ENCODE results near the gene COL28A1. TPM values are rescaled to one million over a fixed set of nuclear protein-coding genes. Genes with fewer than 3 reads are reported as not detected.
"Not testable (repeated sequence)": the region's sequence is repeated elsewhere in the genome, so short reads cannot be mapped to it uniquely, and the experiment has no call there.

The COL28A1 gene
- total and polyA plus RNA-seq, 2 experiments from 2014 or later: 0.31 to 0.70 TPM

- Mint-ChIP-seq H3K4me3 (no peak overlapping the region), H3K36me3 (ENCODE audit: low read depth) (peaks cover 11% of the 10 kb centered on the region), H3K9me3 (peaks cover 18% of the 10 kb centered on the region; the same call in 2 of the 3 replicates), H3K27ac (no peak overlapping the region), H3K4me1 (no peaks in the 10 kb centered on the region), H3K27me3 (ENCODE audit: insufficient read depth, low read depth, poor library complexity) (no peaks in the 10 kb centered on the region)
- H3K79me2 ChIP-seq (replicated peaks; ENCODE audit: insufficient read depth): no peaks in the 10 kb centered on the region
- DNase-seq (ENCODE audit: low spot score): no peak
- no peak overlapping the region for H3K4me2 ChIP-seq
- no peak for ATAC-seq
- H3K4me1 ChIP-seq (ENCODE audit: insufficient read depth): no peaks in the 10 kb centered on the region
- no peak overlapping the region for H3K4me3 ChIP-seq
- H3K27ac ChIP-seq (ENCODE audit: low read depth): no peak overlapping the region
- no peak overlapping the region; the same call in 1 of the 2 replicates for H2AFZ ChIP-seq
- no peaks in the 10 kb centered on the region for H3K9me2 ChIP-seq (ENCODE audit: insufficient read depth)
- no peaks in the 10 kb centered on the region for H3K27me3 ChIP-seq (ENCODE audit: insufficient read depth)
- no peaks in the 10 kb centered on the region for H3F3A ChIP-seq (replicated peaks; ENCODE audit: low read depth)
- H4K20me1 ChIP-seq (replicated peaks; ENCODE audit: insufficient read depth): no peaks in the 10 kb centered on the region
- no peaks in the 10 kb centered on the region for H3K36me3 ChIP-seq (ENCODE audit: insufficient read depth)
- TF ChIP-seq CREB1 (CRISPR knock-in tag; IDR thresholded peaks at IDR 0.05; ENCODE audit: low read depth) (no peak), ZNF331 (CRISPR knock-in tag; IDR thresholded peaks at IDR 0.05; ENCODE audit: low read depth) (no peak), JUNB (IDR thresholded peaks at IDR 0.05; ENCODE audit: unreplicated experiment) (no peak), STAT1 (IDR thresholded peaks at IDR 0.05; ENCODE audit: unreplicated experiment) (no peak), EZH2 (IDR thresholded peaks at IDR 0.05; ENCODE audit: low read depth, unreplicated experiment) (no peak), NANOG (IDR thresholded peaks at IDR 0.05; ENCODE audit: borderline replicate concordance) (no peak), POLR2AphosphoS5 (IDR thresholded peaks at IDR 0.05; ENCODE audit: low read depth) (no peak), REST (IDR thresholded peaks at IDR 0.05; ENCODE audit: unreplicated experiment) (no peak), CTCF (conservative IDR thresholded peaks at IDR 0.05; ENCODE audit: low read depth in 2 of 2) (no peak), ZNF114 (CRISPR knock-in tag; IDR thresholded peaks at IDR 0.05) (no peak)
- TF ChIP-seq, protein P1, sequence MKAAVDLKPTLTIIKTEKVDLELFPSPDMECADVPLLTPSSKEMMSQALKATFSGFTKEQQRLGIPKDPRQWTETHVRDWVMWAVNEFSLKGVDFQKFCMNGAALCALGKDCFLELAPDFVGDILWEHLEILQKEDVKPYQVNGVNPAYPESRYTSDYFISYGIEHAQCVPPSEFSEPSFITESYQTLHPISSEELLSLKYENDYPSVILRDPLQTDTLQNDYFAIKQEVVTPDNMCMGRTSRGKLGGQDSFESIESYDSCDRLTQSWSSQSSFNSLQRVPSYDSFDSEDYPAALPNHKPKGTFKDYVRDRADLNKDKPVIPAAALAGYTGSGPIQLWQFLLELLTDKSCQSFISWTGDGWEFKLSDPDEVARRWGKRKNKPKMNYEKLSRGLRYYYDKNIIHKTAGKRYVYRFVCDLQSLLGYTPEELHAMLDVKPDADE (IDR thresholded peaks at IDR 0.05): no peak
Observed at GRCh38 chr7:7478569-7478968, 57.1 kb downstream of the COL28A1 start.

DNA sequence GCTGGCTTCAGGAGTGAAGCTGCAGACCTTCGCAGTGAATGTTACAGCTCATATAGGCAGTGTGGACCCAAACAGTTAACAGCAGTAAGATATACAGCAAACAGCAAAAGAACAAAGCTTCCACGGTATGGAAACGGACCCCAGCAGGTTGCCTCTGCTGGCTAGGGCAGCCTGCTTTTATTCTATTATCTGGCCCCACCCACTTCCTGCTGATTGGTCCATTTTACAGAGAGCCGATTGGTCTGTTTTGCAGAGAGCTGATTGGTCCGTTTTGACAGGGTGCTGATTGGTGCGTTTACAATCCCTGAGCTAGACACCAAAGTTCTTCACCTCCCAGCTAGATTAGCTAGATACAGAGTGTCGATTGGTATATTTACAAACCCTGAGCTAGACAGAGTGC lies 58.0 kb downstream of the COL28A1 start:
- not testable (repeated sequence) for ATAC-seq; H3K79me2 ChIP-seq (replicated peaks; ENCODE audit: insufficient read depth); H3K9me2 ChIP-seq (ENCODE audit: insufficient read depth); H3K36me3 ChIP-seq (ENCODE audit: insufficient read depth); H3K4me3 ChIP-seq; H3K27ac ChIP-seq (ENCODE audit: low read depth); H4K20me1 ChIP-seq (replicated peaks; ENCODE audit: insufficient read depth); H3F3A ChIP-seq (replicated peaks; ENCODE audit: low read depth); H3K36me3 Mint-ChIP-seq (ENCODE audit: low read depth); H3K4me1 Mint-ChIP-seq; DNase-seq (ENCODE audit: low spot score); H3K27me3 ChIP-seq (ENCODE audit: insufficient read depth); H3K4me2 ChIP-seq; H3K27me3 Mint-ChIP-seq (ENCODE audit: insufficient read depth, low read depth, poor library complexity); H3K27ac Mint-ChIP-seq; H3K4me1 ChIP-seq (ENCODE audit: insufficient read depth); H3K4me3 Mint-ChIP-seq; H2AFZ ChIP-seq
- H3K9me3 Mint-ChIP-seq: peaks cover 18% of the 10 kb centered on the region; the same call in 2 of the 3 replicates
